HG03060 (cell line): ENCODE results near the gene SLC2A4RG.
"Not testable (repeated sequence)": the region's sequence is repeated elsewhere in the genome, so short reads cannot be mapped to it uniquely, and the experiment has no call there.

Experiments used
- ATAC-seq: cut with Tn5 transposase; IDR thresholded peaks from one replicate; pipeline ENCODE4 v1.9.1; 2021; ENCODE audit warnings: low read depth, moderate number of reproducible peaks; ENCODE audit not compliant: unreplicated experiment

SLC2A4RG gene

DNA sequence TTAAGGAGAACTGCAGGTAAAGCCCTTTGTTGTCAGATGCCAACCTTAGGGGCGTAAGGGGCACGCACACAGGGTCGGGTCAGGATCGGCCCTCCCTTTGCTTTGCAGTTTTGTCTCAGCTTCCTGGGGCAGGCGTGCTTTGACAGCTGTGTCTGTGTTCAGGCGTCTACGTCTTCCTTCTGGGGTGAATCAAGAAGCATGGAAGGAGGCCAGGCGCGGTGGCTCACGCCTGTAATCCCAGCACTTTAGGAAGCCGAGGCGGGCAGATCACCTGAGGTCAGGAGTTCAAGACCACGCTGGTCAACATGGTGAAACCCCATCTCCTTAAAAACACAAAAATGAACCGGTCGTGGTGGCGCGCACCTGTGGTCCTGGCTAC, 30.4 kb upstream of the SLC2A4RG start:
- ATAC-seq, result no peak

DNA sequence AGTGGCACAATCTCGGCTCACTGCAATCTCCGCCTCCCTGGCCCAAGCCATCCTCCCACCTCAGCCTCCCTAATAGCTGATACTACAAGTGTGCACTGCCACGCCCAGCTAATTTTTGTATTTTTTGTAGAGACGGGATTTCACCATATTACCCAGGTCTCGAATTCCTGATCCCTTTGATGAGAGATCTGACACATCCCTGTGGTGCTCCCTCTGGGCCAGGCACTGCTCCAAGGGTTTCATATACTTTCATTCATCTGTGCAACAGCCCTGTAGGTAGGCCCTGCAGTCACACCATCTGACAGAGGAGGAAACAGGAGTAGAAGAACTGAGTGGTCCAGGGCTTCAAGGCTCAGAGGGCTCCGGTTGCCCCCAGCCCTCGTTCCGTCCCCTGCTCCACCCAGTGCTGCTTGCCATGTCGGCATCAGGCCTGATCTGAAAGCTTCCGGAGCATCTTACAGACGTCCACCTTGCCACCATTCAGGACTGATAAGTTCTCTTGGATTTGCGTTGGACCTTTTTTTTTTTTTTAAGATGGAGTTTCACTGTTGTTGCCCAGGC, 28.4 kb upstream of the SLC2A4RG start:
- no peak for ATAC-seq

DNA sequence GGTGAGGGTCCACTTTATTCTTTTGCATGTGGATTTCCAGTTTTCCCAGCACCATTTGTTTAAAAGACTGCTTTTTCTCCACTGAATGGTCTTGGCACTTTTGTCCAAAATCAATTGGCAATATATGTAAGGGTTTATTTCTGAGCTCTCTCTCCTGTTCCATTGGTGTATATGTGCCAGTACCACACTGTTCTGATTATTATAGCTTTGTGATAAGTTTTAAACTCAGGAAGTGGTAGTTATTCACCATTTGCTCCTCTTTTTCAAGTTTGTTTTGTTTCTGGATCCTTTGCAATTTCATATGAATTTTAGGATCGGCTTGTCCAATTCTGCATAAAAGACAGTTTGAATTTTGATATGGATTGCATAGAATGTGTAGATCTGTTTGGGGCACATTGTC, 27.4 kb upstream of the SLC2A4RG start:
- ATAC-seq, result no peak

DNA sequence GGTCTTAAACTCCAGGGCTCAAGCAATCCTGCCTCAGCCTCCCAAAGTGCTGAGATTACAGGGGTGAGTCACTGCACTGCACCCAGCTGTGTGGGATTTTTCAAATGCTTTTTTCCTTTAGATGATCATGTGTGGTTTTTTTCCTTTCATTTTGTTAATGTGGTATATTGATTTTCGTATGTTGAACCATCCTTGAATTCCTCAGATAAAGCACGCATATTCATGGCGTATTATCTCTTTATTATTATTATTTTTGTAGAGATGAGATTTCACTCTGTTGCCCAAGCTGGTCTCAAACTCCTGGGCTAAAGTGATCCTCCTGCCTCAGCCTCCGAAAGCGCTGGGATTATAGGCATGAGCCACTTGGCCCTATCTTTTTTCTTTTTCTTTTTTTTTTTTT, 24.7 kb upstream of the SLC2A4RG start:
- ATAC-seq, result no peak

DNA sequence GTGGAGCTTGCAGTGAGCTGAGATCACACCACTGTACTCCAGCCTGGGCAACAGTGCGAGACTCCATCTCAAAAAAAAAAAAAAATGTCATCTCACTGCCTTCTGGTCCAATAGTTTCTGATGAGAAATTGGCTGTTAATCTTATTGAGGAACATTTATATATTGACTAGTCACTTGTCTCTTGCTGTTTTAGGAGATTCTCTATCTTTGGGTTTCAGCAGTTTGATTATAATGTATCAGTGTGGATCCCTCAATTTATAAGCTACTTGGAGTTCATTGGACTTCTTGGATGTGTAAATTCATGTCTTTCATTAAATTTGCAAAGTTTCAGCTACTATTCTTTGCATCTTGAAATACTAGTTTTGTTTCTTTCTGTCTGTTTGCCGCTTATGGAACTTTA, 20.6 kb upstream of the SLC2A4RG start:
- no peak for ATAC-seq

DNA sequence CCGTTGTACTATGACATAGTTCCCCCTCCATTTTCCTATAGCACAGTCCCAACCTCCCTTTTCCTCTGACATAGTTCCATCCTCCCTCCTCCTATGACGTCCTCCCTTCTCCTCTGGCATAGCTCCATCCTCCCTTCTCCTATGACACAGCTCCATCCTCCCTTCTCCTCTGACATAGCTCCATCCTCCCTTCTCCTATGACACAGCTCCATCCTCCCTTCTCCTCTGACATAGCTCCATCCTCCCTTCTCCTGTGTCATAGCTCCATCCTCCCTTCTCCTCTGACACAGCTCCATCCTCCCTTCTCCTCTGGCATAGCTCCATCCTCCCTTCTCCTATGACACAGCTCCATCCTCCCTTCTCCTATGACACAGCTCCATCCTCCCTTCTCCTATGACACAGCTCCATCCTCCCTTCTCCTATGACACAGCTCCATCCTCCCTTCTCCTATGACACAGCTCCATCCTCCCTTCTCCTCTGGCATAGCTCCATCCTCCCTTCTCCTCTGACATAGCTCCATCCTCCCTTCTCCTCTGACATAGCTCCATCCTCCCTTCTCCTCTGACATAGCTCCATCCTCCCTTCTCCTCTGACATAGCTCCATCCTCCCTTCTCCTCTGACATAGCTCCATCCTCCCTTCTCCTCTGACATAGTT, 16.5 kb upstream of the SLC2A4RG start:
- not testable (repeated sequence) for ATAC-seq

DNA sequence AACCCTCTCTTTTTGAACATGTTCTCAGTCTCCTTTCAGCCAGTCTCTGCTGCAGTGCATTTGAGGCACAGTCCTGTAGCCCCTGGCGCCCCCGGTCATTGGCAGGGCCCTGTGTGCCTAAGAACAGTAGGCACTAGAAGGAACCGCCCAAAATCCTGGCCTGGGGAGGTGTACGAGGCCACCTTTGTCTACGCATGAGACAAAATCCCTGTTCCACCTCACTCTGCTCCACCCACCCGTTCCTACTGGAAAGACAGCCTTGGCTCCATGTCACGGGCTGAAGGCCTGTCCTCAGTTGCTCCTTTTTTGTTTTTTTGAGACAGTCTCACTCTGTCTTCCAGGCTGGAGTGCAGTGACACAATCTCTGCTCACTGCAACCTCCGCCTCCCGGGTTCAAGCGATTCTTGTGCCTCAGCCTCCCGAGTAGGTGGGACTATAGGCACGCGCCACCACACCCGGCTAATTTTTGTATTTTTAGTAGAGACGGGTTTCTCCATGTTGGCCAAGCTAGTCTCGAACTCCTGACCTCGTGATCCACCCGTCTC, 9.3 kb upstream of the SLC2A4RG start:
- ATAC-seq, result not testable (repeated sequence)

DNA sequence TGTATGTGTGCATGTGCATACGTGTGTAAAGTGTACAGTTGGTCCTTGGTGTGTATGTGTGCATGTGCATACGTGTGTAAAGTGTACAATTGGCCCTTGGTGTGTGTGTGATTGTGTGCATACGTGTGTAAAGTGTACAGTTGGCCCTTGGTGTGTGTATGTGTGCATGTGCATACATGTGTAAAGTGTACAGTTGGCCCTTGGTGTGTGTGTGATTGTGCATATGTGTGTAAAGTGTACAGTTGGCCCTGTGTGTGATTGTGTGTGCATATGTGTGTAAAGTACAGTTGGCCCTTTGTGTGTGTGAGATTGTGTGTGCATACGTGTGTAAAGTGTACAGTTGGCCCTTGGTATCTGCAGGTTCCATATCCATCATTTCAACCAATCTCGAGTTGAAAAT, 8.2 kb upstream of the SLC2A4RG start:
- no peak for ATAC-seq

DNA sequence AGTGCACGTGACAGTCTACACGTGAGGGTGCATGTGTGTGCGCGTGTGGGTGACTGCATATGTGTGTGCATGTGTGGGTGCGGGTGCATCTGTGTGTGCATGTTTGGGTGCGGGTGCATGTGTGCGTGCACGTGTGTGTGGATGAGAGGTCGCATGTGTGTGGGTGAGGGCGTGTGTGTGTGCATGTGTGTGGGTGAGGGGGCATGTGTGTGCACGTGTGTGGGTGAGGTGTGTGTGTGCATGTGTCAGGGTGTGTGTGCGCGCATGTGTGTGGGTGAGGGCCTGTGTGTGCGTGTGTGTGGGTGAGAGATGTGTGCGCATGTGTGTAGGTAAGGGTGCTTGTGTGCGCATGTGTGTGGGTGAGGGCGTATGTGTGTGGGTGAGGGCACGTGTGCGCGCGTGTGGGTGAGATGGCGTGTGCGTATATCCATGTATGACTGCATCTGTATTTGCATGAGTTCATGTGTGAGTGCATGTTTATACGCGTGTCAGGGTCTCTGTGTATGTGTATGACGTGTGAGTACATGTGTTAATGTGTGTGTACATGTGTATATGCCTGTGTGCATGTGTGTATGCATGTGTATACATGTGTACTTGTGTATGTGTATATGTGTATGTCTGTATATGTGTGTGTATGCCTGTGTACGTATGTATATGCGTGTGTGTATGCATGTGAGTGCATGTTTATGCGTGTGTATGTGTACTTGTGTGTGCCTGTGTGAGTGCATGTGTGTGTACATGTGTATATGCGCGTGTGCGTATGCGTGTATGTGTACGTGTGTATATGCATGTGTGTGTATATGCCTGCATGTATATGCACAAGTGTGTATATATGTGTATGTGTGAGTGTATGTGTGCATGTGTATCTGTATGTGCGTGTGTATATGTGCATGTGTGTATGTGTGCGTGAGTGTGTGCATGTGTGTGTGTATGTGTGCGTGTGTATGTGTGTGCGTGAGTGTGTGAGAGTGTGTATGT, 7.2 kb upstream of the SLC2A4RG start:
- ATAC-seq, result no peak

DNA sequence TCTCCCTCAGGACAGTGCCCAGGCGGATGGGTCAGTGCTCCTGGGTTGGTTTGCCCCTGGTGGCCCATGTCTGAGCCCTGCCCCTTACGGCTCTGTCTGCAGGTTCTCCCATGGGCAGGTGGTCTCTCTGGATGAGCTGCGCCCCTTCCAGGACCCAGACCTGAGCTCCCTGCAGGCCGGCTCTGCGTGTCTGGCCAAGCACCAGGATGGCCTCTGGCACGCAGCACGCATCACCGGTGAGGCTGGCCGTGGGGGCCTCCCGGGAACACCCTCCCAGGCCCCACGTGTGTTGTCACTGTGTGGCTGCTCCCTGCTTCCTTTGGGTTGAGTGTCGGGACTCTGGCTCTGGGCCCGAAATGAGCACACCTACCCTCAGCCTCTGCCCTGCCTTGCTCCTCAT, 6.5 kb upstream of the SLC2A4RG start:
- ATAC-seq, result no peak

DNA sequence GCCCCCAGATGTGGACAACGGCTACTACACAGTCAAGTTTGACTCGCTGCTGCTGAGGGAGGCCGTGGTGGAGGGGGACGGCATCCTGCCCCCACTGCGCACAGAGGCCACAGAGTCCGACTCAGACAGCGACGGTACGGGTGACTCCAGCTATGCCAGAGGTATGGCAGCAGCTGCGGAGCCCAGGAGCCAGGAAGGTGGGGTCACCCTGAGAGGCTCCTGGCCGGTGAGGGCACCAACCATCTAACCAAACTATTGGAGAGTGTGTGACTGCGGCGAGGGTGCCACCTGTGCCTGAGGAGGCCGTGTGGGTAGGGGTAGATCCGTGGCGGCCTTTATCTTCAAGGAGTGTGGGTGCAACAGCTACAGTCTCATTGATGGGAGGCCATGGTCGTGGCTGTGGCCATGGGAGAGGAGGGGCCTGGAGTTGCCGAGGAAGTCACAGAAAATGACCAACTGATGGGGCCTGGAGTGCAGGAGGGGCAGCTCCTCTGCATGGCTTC, 5.9 kb upstream of the SLC2A4RG start:
- ATAC-seq, result no peak

DNA sequence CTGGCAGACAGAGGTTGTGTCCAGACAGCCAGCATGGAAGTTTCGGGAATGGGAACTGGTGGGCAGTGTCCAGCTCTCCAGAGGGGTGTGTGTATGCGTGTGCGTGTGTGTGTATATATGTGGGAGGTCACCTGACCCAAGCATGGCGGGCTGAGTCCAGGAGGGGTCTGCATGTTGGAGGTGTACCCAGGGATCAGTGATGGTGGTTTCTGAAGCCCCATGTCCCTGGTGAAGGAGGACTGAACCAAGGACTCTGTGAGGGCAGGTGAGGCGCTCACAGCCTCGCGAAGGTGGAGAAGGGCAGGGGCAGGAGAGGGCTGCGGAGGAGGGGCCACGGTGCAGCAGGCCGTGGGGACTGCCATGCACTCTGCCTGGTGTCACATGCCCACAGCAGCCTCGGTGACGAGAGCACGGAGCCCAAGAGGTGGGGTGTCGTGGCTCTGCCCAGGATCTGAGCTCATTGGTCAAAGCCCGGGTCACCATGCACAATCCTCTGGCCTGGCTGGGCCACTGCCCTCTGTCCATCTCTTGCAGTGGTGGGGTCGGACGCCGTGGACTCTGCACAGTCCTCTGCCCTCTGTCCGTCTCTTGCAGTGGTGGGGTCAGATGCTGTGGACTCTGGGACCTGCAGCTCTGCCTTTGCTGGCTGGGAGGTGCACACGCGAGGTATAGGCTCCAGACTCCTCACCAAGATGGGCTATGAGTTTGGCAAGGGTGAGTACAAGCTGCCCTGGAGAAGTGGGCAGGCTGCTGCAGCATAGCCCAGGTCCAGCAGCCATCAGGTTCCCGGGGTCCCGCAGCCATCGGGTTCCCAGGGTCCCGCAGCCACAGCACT, 5.2 kb upstream of the SLC2A4RG start:
- no peak for ATAC-seq

DNA sequence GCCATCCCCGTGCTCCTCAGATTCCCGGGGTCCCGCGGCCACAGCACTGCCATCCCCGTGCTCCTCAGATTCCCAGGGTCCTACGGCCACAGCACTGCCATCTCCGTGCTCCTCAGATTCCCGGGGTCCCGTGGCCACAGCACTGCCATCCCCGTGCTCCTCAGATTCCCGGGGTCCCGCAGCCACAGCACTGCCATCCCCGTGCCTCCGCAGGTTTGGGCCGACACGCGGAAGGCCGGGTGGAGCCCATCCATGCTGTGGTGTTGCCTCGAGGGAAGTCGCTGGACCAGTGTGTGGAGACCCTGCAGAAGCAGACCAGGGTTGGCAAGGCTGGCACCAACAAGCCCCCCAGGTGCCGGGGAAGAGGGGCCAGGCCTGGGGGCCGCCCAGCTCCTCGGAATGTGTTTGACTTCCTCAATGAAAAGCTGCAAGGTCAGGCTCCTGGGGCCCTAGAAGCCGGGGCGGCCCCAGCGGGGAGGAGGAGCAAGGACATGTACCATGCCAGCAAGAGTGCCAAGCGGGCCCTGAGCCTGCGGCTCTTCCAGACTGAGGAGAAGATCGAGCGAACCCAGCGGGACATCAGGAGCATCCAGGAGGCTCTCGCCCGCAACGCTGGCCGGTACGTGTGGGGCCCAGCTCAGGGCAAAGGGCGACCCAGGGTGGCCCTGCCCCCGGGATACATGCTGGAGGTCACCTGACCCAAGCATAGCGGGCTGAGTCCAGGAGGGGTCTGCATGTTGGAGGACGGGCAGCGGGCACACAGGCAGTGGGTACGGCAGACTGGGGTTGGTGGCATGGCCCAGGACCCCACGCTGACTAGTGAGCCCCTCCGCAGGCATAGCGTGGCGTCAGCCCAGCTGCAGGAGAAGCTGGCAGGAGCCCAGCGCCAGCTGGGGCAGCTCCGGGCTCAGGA, 4.4 kb upstream of the SLC2A4RG start:
- ATAC-seq, result no peak

DNA sequence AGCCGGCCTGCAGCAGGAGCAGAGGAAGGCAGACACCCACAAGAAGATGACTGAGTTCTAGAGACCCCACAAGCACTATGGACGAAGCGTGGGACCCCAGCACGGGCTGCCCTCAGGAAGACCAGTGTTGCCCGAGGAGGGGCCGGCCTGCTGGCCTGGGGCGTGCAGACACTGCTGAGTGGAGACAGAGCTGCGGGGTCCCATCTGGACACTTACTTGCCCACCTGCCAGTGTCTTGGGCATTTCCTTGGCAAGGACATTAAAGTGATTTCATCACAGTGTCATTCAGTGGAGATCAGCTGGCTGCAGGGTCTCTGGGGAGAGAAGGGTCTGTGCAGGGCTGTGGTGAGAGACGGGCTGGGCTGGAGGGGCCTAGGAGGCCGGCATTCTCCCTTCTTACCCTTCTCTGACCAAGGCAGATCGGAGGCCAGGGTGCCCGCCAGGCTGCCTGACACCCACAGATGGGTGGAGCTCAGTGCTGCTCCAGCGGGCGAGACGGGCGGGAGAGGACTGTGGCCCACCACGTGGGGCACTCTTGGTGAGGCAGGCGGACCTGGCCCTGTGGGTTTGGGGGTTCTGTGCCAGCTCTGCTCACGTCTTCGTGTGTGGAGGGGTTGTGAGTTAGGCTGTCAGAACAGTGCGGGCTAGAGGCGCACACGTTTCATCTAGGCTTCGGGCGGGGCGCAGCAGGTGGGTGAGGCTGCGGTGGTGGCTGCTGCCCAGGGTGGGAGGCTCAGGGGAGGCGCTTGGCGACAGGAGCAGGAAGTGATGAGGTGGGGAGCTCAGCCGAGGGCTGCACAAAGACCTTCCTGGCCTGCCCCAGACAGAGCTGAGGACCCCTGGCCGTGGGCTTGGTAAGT, 3.5 kb upstream of the SLC2A4RG start, which contains the start of gene LIME1:
Gene LIME1 (plus strand): TSS at position 806 of the 860 bp plus-strand sequence. CDS start 886 bp downstream, outside the sequence.
- ATAC-seq, result no peak

DNA sequence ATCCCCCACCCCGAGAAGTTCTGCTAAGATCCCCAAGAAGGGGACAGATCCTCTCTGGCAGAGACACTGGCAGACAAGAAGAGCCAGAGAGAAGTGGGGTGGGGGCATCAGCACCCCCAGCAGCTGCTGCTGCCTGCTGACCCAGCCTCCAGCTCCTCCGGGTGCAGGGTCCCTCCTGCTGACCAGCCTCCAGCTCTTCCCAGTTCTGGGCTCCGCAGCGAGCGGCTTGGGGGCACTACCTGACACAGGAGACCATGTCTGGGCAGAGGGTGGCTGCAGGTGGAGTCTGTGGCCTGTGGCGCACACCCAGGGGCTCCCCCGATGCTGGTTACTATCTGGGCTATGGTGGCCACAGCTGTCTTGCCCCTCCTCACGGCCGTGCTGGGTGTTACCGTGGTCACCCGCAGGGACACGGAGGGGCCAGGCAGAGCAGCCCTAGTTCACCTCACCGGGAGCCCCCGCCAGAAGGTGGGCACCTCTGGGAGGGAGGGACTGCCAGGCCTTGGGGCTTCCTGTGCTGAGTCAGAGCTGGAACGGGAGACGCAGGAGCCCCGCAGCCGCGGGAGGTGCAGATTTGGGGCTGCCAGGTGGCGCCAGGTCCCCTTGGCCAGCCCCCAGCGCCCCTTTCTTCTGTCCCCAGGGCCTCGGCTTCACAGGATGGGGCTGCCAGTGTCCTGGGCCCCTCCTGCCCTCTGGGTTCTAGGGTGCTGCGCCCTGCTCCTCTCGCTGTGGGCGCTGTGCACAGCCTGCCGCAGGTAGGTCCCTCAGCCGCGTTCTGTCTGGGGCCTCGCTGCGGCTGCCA, 2.5 kb upstream of the SLC2A4RG start:
- ATAC-seq, result no peak

DNA sequence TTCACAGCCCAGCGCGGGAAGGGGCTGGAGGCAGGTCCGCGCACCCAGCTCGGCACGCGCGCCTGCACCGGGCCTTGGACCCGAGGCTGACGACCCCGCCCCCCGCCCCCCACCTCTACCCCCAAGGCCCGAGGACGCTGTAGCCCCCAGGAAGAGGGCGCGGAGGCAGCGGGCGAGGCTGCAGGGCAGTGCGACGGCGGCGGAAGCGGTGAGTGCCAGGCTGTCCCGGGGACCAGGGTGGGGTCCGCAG, 2.0 kb upstream of the SLC2A4RG start:
- no peak for ATAC-seq

DNA sequence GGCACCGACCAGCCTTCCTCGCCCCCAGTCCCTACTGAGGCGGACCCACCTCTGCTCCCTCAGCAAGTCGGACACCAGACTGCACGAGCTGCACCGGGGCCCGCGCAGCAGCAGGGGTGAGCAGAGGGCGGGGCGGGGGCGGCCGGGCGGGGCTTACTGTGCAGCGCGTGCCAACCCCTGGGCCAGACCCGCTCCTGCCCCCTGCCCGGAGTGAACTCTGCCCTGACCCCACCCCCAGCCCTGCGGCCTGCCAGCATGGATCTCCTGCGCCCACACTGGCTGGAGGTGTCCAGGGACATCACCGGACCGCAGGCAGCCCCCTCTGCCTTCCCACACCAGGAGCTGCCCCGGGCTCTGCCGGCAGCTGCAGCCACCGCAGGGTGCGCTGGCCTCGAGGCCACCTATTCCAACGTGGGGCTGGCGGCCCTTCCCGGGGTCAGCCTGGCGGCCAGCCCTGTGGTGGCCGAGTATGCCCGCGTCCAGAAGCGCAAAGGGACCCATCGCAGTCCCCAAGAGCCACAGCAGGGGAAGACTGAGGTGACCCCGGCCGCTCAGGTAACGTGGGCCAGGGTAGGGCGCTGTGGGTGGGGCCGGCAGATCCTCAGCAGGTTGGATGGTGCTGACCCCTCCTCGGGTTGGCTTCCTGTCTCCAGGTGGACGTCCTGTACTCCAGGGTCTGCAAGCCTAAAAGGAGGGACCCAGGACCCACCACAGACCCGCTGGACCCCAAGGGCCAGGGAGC, 1.5 kb upstream of the SLC2A4RG start:
- ATAC-seq, result no peak
